Mucosa of rectum (tissue), 2 donors: ENCODE results near the gene MYO5A.

ENCODE experiments used
- H3K27ac ChIP-seq, 2 donors: one replicate each; pipeline ENCODE4 v1.7.0; 2013; ENCODE audit warnings: inconsistent platforms in 2 of 2, low read depth in 2 of 2, low read length in 2 of 2
- H3K27me3 ChIP-seq, 2 donors: one replicate each; pipeline ENCODE4 v1.7.0; 2013; ENCODE audit warnings: low read length in 2 of 2; ENCODE audit not compliant: control insufficient read depth in 2 of 2, insufficient read depth in 2 of 2
- H3K36me3 ChIP-seq, 2 donors: one replicate each; pipeline ENCODE4 v1.7.0; 2013; ENCODE audit warnings: low read length in 2 of 2; ENCODE audit not compliant: control insufficient read depth in 2 of 2, insufficient read depth in 2 of 2
- H3K4me1 ChIP-seq, 2 donors: one replicate each; pipeline ENCODE4 v1.7.0; 2013; ENCODE audit warnings: low read length in 2 of 2, mild to moderate bottlenecking in 1 of 2; ENCODE audit not compliant: control insufficient read depth in 2 of 2, insufficient read depth in 2 of 2
- H3K4me3 ChIP-seq, 2 donors: one replicate each; pipeline ENCODE4 v1.7.0; 2013; ENCODE audit warnings: low read length in 2 of 2
- H3K9ac ChIP-seq, 2 donors: one replicate each; pipeline ENCODE4 v1.7.0; 2013; ENCODE audit warnings: low read length in 2 of 2, low read depth in 1 of 2, mild to moderate bottlenecking in 1 of 2
- H3K9me3 ChIP-seq, 2 donors: one replicate each; pipeline ENCODE4 v1.7.0; 2013; ENCODE audit warnings: low read length in 2 of 2; ENCODE audit not compliant: control insufficient read depth in 2 of 2
- donor health status: healthy.
- donor health status: Normal muscosa, but diverticular disease.

The MYO5A gene

DNA sequence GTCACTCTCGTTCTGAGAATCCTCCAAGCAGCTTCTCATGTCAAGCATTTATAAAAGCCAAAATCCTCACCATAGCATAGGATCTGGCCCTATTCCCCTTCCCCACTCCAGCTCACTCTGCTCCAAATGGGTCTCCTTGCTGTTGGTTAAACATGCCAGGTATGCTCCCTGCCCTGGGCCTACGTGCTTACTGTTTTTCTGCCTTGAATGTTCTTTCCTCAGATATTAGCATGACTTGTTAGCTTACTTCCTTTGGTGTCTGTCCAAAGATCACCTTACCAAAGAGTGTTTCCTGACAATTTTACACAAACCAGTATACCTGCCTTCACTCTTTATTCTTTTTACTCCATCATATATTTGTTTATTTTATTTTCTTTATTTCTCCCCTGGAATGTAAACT is 200.0 kb downstream of the MYO5A start:
- H3K4me3 ChIP-seq, result no peak overlapping the region
- H3K27me3 ChIP-seq, result no peaks in the 10 kb centered on the region
- H3K9ac ChIP-seq, result no peak overlapping the region
- no peaks in the 10 kb centered on the region for H3K4me1 ChIP-seq
- peaks cover 0 to 6% of the 10 kb centered on the region in 2 donors for H3K36me3 ChIP-seq
- H3K9me3 ChIP-seq, result no peaks in the 10 kb centered on the region
- H3K27ac ChIP-seq, result no peak overlapping the region

DNA sequence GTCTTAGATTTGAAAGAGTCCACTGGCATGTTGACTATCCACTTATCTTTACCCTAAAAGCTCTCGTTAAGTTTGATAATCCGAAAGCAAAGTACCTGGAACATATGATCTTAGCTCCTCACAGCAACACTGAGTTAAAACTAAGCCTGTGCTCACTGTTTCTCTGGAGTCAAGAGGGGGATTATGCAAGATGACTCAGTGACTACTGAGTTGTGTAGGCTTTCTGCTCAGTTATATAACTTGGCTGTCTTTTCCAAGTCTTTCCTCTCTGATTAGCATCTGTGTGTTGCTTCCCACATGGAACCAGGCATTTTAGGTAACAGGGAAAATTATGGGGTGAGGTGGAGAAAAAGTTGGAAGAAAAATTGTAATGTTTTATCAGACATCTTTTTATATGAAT is 201.9 kb downstream of the MYO5A start:
- Histone ChIP-seq H3K27me3 (no peaks in the 10 kb centered on the region), H3K36me3 (peaks cover 0 to 6% of the 10 kb centered on the region in 2 donors), H3K9ac (no peak overlapping the region), H3K9me3 (no peaks in the 10 kb centered on the region), H3K4me1 (no peaks in the 10 kb centered on the region), H3K27ac (no peak overlapping the region), H3K4me3 (no peak overlapping the region)

DNA sequence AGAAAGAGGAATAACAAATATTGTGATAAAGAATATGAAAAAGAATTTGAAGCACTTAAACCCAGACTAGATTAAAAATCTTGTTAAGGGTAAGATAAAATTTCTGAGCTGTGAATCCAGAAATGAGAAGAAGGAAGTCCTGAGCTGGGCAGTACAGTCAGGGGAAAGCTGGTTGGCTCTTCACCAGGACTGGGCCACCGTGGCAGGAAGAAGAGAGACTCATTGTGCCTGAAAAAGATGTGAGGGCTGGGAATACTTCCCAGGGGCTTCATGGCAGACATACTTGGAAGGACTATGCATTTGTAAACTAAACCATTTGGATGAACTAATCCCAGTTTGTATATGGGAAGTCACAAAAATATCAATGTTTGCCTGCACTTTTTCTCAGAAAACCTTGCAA is 204.6 kb downstream of the MYO5A start:
- no peaks in the 10 kb centered on the region for H3K27me3 ChIP-seq
- no peak overlapping the region for H3K9ac ChIP-seq
- H3K4me3 ChIP-seq, result no peak overlapping the region
- no peaks in the 10 kb centered on the region for H3K4me1 ChIP-seq
- no peak overlapping the region for H3K27ac ChIP-seq
- H3K9me3 ChIP-seq, result no peaks in the 10 kb centered on the region
- peaks cover 4 to 19% of the 10 kb centered on the region in 2 donors for H3K36me3 ChIP-seq

DNA sequence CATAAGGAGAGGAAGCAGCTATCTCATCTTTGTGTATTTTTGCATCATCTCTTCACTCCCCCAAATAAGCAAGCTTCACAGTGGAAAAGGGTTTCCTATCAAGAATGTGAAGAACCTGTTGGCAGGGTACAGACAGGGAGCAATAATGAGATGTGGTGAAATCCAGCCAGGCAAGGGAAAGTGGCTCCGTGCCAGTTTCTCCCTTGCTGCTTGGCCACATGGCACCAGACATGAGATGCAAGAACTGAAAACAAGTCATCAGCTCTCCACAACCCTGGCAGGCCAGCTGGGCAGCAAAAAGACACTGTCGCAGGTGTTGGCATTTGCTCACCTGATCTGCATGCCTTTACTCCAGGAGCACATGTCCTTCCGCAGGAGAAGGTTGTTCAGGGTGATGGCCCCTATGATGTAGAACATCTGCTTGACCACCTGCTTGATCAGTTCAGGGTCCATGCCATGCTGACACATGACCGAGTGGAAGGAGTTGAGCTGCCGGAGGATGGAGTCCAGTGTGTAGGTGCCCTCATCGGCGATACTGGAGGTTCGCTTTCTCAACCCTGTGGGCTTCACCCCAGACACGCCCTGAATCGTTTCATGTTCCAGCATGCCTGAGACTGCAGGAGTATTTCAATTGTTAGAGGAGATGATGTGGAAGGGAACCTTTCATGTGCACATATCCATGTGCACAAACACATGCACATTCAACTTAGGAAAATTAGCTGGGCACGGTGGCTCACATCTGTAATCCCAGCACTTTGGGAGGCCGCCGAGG is 209.8 kb downstream of the MYO5A start:
- peaks cover 8 to 22% of the 10 kb centered on the region in 2 donors for H3K36me3 ChIP-seq
- no peaks in the 10 kb centered on the region for H3K27me3 ChIP-seq

DNA sequence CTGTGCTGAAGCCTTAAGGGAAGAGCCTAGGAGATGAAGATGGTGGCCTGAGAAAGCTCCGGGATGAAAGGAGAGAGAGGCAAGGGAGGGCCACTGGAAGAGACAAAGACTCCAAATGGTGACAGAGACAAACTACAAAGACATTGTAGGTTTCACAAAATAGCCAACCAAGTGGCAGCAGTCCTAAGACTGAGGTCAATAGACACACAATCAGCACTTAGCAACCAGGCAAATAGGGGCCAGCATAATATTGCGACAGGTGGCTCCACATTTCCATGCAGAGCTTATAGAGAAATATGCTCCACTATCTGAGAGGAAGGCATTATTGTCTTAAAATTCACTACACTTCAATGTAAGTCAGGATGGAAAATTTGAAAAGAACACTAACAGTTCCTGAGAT is 211.0 kb downstream of the MYO5A start:
- H3K4me1 ChIP-seq, result no peaks in the 10 kb centered on the region
- H3K4me3 ChIP-seq, result no peak overlapping the region
- H3K9ac ChIP-seq, result no peak overlapping the region
- H3K36me3 ChIP-seq, result peaks cover 8 to 22% of the 10 kb centered on the region in 2 donors
- H3K27me3 ChIP-seq, result no peaks in the 10 kb centered on the region
- H3K9me3 ChIP-seq, result no peaks in the 10 kb centered on the region
- H3K27ac ChIP-seq, result no peak overlapping the region

More for the DNA sequence above, 209.8 kb downstream of the MYO5A start:
- Histone ChIP-seq H3K4me3 (no peak overlapping the region), H3K27ac (no peak overlapping the region), H3K4me1 (no peaks in the 10 kb centered on the region), H3K9me3 (no peaks in the 10 kb centered on the region), H3K9ac (no peak overlapping the region)

DNA sequence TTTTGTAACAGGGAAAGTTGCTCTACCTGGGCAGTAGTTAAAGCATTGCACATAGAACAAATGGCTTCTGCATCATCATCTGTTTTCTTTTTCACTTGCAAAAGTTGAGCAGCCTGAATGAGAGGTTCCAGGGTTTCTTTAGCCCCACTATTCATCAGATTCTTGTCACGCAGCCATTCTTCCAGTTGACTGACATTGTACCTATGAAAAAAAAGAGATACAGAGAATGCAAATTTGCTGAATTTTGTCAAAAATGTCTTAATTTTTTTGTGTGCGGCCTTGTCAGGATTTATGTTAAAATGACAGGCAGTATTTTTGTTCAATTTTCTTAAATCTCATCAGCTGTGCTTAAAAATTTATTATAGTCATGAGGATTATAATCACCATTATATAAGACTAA is 211.7 kb downstream of the MYO5A start:
- Histone ChIP-seq H3K27me3 (no peaks in the 10 kb centered on the region), H3K4me1 (no peaks in the 10 kb centered on the region), H3K36me3 (peaks cover 8 to 22% of the 10 kb centered on the region in 2 donors), H3K4me3 (no peak overlapping the region), H3K9me3 (no peaks in the 10 kb centered on the region), H3K27ac (no peak overlapping the region), H3K9ac (no peak overlapping the region)

DNA sequence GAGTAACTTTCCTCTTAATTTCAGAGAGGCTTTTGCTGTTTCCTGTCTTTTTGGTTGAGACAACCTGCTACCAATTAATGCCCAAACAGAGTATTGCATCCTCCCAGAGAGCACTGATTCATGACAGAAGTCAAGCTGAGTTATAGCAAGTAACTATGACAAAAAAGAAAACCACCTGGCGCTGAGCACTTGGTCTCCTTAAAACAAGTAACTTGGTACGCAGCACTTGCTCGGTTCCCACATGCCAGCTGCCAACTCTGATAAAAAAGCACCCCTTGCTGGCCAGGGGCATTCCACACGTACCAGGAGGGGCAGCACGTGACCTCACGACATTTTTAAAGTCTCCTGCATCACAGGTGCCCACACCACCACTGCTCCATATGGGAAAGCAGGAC is 219.5 kb downstream of the MYO5A start:
- no peak overlapping the region for H3K27ac ChIP-seq

DNA sequence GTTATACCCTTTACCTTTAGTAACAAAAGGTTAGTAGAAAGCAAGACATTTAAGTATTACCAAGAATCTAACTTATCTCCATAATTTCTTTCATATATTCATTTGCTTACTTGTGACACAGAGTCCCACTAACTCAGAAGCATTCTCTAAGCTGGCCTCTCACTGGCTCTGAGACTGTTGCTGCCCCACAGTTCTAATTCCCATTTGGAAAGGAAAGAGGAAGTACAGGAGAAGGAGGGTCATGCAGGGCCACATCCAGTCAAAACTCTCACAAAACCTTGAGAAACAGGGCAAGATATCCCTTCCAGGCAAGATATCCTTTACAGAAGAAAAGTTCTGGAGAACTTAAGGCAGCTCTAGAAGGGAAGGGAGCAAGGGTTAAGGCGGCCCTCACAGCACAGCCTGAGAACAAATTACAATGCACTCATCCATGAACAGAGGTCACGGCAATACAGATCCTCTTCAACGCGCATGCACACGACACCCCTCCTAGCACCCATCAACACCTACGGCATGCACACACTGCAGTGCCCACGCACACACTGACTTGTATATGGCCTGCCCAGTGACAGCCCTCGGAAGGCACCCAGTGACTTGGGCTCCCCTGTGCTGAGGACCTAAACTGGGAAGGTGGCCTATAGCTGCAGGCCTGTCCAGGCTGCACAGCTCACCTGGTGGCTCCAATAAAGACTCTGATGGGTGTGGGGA is 220.1 kb downstream of the MYO5A start:
- Histone ChIP-seq H3K27ac (no peak overlapping the region), H3K4me1 (no peaks in the 10 kb centered on the region), H3K36me3 (no peaks in the 10 kb centered on the region), H3K9me3 (no peaks in the 10 kb centered on the region), H3K4me3 (no peak overlapping the region), H3K27me3 (no peaks in the 10 kb centered on the region), H3K9ac (no peak overlapping the region)

More for the DNA sequence above, 219.5 kb downstream of the MYO5A start:
- Histone ChIP-seq H3K27me3 (no peaks in the 10 kb centered on the region), H3K9ac (no peak overlapping the region), H3K36me3 (no peaks in the 10 kb centered on the region), H3K4me3 (no peak overlapping the region), H3K4me1 (no peaks in the 10 kb centered on the region), H3K9me3 (no peaks in the 10 kb centered on the region)

DNA sequence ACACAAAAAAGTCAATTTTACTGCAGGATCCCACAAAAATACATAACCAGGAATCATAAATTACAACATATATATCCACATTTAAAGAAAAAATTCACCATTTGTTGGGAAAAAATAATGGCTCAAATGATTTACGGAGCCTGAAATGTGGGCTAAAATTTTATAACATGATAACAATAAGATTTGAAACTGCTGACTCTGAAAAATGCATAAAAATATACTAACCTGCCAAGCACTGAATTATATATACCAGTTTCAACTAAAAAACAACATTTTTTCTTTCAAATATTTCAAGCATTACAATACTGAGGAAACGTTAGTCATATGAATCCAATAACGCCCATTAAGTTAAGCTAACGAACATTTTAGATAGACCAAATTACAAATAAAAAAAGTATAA is 220.8 kb downstream of the MYO5A start:
- H3K9ac ChIP-seq, result no peak overlapping the region
- no peaks in the 10 kb centered on the region for H3K27me3 ChIP-seq
- no peaks in the 10 kb centered on the region for H3K9me3 ChIP-seq
- no peaks in the 10 kb centered on the region for H3K36me3 ChIP-seq
- H3K4me3 ChIP-seq, result no peak overlapping the region
- H3K4me1 ChIP-seq, result no peaks in the 10 kb centered on the region
- H3K27ac ChIP-seq, result no peak overlapping the region

DNA sequence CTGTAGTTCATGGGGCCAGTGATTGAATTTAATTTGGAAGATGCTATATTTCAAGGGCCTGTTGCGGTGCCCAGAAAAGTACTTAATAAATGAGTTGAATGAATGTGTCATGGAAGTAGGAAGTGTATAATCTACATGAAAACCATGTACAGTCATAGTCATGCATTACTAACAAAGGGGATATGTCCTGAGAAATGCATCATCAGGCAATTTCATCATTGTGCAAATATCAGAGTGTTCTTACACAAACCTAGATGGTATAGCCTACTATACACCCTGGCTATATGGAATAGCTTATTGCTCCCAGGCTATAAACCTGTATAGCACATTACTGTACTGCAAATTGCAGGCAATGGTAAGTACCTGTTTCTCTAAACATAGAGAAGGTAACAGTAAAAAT is 222.4 kb downstream of the MYO5A start:
- Histone ChIP-seq H3K9ac (no peak overlapping the region), H3K27ac (no peak overlapping the region), H3K36me3 (no peaks in the 10 kb centered on the region), H3K9me3 (no peaks in the 10 kb centered on the region), H3K4me1 (no peaks in the 10 kb centered on the region), H3K27me3 (no peaks in the 10 kb centered on the region), H3K4me3 (no peak overlapping the region)
